OCI-LY3 (cell line): ENCODE measurements around the gene AGT.

Experiments used
- H2AFZ ChIP-seq: fragments of 200-600, 300-600 bp; shearing (Covaris generic); 2 replicates; pipeline ENCODE4 v1.6.0; 2014; ENCODE audit warnings: antibody characterized with exemption, low read depth, low read length
- H3K27ac ChIP-seq: fragments of 200-600, 300-600 bp; sonication (generic); 2 replicates; pipeline ENCODE4 v1.5.1; 2014; ENCODE audit warnings: mild to moderate bottlenecking, low read length, moderate library complexity, mixed read lengths
- H3K27me3 ChIP-seq: fragments of 200-600, 300-600 bp; sonication (generic); 2 replicates; pipeline ENCODE4 v1.6.1; 2014; ENCODE audit warnings: low read depth, low read length, mixed read lengths
- H3K36me3 ChIP-seq: fragments of 200-600, 300-600 bp; sonication (generic); replicated peaks from 2 replicates; pipeline ENCODE3; 2014; ENCODE audit warnings: low read depth, low read length, mixed read lengths
- H3K4me1 ChIP-seq: fragments of 300-600, 200-600 bp; sonication (generic); 2 replicates; pipeline ENCODE4 v1.6.1; 2014; ENCODE audit warnings: low read length, mixed read lengths
- H3K4me2 ChIP-seq: fragments of 200-600, 300-600 bp; sonication (generic); 2 replicates; pipeline ENCODE4 v1.6.1; 2014; ENCODE audit warnings: low read length, mixed read lengths
- H3K4me3 ChIP-seq: fragments of 300-600, 200-600 bp; sonication (generic); 2 replicates; pipeline ENCODE4 v1.5.1; 2014; ENCODE audit warnings: antibody characterized with exemption, mild to moderate bottlenecking, low read length, moderate library complexity
- H3K79me2 ChIP-seq: fragments of 300-600, 200-600 bp; shearing (Covaris generic); 2 replicates; pipeline ENCODE4 v1.6.1; 2014; ENCODE audit warnings: mild to moderate bottlenecking, low read length, mixed read lengths
- H3K9ac ChIP-seq: fragments of 300-600, 200-600 bp; shearing (Covaris generic); 2 replicates; pipeline ENCODE4 v1.6.0; 2014; ENCODE audit warnings: mild to moderate bottlenecking, low read length, moderate library complexity
- H3K9me3 ChIP-seq: fragments of 200-600, 300-600 bp; shearing (Covaris generic); 2 replicates; pipeline ENCODE4 v1.6.1; 2014; ENCODE audit warnings: low read length, mixed read lengths; ENCODE audit not compliant: insufficient read depth
- H4K20me1 ChIP-seq: fragments of 200-600, 300-600 bp; sonication (generic); 2 replicates; pipeline ENCODE4 v1.6.1; 2016; ENCODE audit warnings: low read length, mixed read lengths; ENCODE audit not compliant: insufficient read depth
- CTCF ChIP-seq: fragments of 200-600, 300-600 bp; sonication (generic); IDR thresholded peaks from 2 replicates; pipeline ENCODE4 v1.5.1; 2014; ENCODE audit warnings: antibody characterized with exemption, low read length, low read depth
- EZH2phosphoT487 ChIP-seq: fragments of 200-600 bp; shearing (Covaris generic); IDR thresholded peaks from 2 replicates; pipeline ENCODE4 v1.6.1; 2018; ENCODE audit warnings: antibody characterized with exemption, mixed run types, low read depth

Gene AGT

GRCh38 chr1:230713915-230714764, at the start of gene AGT:
Gene AGT, minus strand, starts transcription at chr1:230714122. Its CDS starts 3,299 bp downstream, at chr1:230710823.
- Histone ChIP-seq H3K4me2 (no peak within 1 kb of the TSS), H3K27me3 (no peaks in the 10 kb centered on the region), H3K27ac (no peak within 1 kb of the TSS), H2AFZ (no peak within 1 kb of the TSS), H3K4me1 (no peaks in the 10 kb centered on the region), H4K20me1 (no peaks in the 10 kb centered on the region), H3K4me3 (no peak within 1 kb of the TSS), H3K36me3 (no peaks in the 10 kb centered on the region), H3K9me3 (no peaks in the 10 kb centered on the region), H3K79me2 (no peaks in the 10 kb centered on the region), H3K9ac (no peak within 1 kb of the TSS)
- TF ChIP-seq CTCF (no peak), EZH2phosphoT487 (no peak)

GRCh38 chr1:230761443-230762167, 47.7 kb upstream of the AGT start:
- TF ChIP-seq EZH2phosphoT487, result no peak
- no peak for TF ChIP-seq CTCF
- no peak overlapping the region for H3K9ac ChIP-seq
- no peaks in the 10 kb centered on the region for H3K9me3 ChIP-seq
- H2AFZ ChIP-seq, result no peak overlapping the region
- H3K27me3 ChIP-seq, result peaks cover 18% of the 10 kb centered on the region
- no peak overlapping the region for H3K27ac ChIP-seq
- no peak overlapping the region for H3K4me2 ChIP-seq
- no peak overlapping the region for H3K4me3 ChIP-seq
- H3K79me2 ChIP-seq, result no peaks in the 10 kb centered on the region
- no peaks in the 10 kb centered on the region for H3K36me3 ChIP-seq
- no peaks in the 10 kb centered on the region for H3K4me1 ChIP-seq
- H4K20me1 ChIP-seq, result no peaks in the 10 kb centered on the region

GRCh38 chr1:230760360-230760827, 46.5 kb upstream of the AGT start:
- no peaks in the 10 kb centered on the region for H3K9me3 ChIP-seq
- H4K20me1 ChIP-seq, result no peaks in the 10 kb centered on the region
- H3K27ac ChIP-seq, result no peak overlapping the region
- no peak overlapping the region for H3K4me2 ChIP-seq
- no peaks in the 10 kb centered on the region for H3K4me1 ChIP-seq
- no peak overlapping the region for H3K9ac ChIP-seq
- TF ChIP-seq CTCF, result 0 out of 2 replicates have a peak, but pooled peaks have one; percentile 9
- no peak for TF ChIP-seq EZH2phosphoT487
- no peak overlapping the region for H3K4me3 ChIP-seq
- no peak overlapping the region for H2AFZ ChIP-seq
- no peaks in the 10 kb centered on the region for H3K79me2 ChIP-seq
- H3K27me3 ChIP-seq, result peaks cover 21% of the 10 kb centered on the region
- no peaks in the 10 kb centered on the region for H3K36me3 ChIP-seq

GRCh38 chr1:230759369-230760065, 45.6 kb upstream of the AGT start:
- Histone ChIP-seq H3K4me2 (no peak overlapping the region), H2AFZ (no peak overlapping the region), H3K4me3 (no peak overlapping the region), H3K36me3 (no peaks in the 10 kb centered on the region), H4K20me1 (no peaks in the 10 kb centered on the region), H3K79me2 (no peaks in the 10 kb centered on the region), H3K27ac (no peak overlapping the region), H3K9me3 (no peaks in the 10 kb centered on the region), H3K27me3 (peaks cover 23% of the 10 kb centered on the region), H3K4me1 (no peaks in the 10 kb centered on the region), H3K9ac (no peak overlapping the region)
- no peak for TF ChIP-seq EZH2phosphoT487
- TF ChIP-seq CTCF, result no peak
